NCI-H146 treated with DMSO at 0.1 percent for 48 hours (cell line): ENCODE results near the gene IL4R.
"Not testable (repeated sequence)": the region's sequence is repeated elsewhere in the genome, so short reads cannot be mapped to it uniquely, and the experiment has no call there.

Experiments used
- DNase-seq: peaks from one replicate; lab custom pipeline; 2025; ENCODE audit not compliant: unreplicated experiment; lab: John Stamatoyannopoulos, UW

The IL4R gene

DNA sequence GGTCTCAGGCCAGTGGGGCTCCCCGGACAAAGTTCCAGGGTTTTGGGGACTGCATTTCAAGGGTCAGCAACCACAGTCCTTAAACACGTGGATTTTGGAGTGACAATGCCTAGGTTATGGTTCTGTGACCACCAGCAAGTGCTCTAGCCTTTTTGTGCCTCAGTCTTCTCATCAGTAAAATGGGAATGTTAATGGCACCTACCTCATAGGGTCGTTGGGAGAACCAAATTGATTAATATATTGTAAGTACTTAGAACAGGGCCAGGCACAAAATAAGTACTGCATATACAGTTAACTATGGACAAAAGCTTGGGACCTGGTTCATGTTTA is 13.8 kb downstream of the IL4R start:
- DNase-seq = no peak

- DNase-seq = no peak
Observed at GRCh38 chr16:27328937-27329336, 15.2 kb downstream of the IL4R start.

- DNase-seq = not testable (repeated sequence)
Observed at GRCh38 chr16:27329376-27330079, 15.8 kb downstream of the IL4R start.

DNA sequence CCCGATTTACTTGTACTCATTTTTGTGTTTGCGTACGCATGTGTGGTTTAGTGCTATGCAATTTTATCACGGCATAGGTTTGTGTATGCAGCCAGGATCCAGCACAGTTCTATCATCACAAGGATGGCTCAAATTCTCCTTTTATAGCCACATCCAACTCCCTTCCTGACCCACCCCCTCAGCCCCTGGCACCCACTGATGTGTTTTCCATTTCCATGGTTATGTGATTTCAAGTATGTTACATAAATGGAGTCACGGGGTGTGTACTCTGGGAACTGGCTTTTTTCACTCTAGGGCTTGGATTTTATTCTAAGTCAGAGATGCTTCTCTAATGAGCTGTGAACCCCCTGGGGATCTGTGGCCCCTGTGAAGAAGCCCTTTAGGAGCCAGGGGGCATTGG is 16.8 kb downstream of the IL4R start:
- no peak for DNase-seq

- DNase-seq = no peak
Observed at GRCh38 chr16:27332105-27332504, 18.3 kb downstream of the IL4R start.

- DNase-seq = no peak
Observed at GRCh38 chr16:27333104-27333503, 19.3 kb downstream of the IL4R start.

- DNase-seq = no peak
Observed at GRCh38 chr16:27333549-27333948, 19.8 kb downstream of the IL4R start.

- no peak for DNase-seq
Observed at GRCh38 chr16:27334192-27334764, 20.5 kb downstream of the IL4R start.

GRCh38 chr16:27334838-27335237 is 21.1 kb downstream of the IL4R start:
- no peak for DNase-seq

GRCh38 chr16:27335349-27336053 is 21.7 kb downstream of the IL4R start:
- DNase-seq = no peak

GRCh38 chr16:27337024-27337423 is 23.2 kb downstream of the IL4R start:
- DNase-seq = no peak

DNA sequence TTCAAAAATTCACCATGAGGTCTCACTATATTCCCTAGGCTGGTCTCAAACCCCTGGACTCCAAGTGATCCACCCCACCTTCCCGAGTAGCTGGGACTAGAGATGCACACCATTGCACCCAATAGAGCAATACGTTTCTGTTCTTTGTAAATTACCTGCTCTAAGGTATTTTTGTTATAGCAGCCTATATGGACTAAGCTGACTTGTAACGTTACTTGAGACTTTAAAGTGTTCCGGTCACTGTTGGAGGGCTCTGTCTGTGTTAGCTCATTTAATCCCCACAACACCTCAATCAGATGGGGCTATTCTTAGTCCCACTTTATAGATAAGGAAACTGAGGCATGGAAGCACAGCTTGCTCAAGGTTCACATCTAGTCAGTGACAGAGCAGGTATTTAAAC is 25.4 kb downstream of the IL4R start:
- DNase-seq = no peak

DNA sequence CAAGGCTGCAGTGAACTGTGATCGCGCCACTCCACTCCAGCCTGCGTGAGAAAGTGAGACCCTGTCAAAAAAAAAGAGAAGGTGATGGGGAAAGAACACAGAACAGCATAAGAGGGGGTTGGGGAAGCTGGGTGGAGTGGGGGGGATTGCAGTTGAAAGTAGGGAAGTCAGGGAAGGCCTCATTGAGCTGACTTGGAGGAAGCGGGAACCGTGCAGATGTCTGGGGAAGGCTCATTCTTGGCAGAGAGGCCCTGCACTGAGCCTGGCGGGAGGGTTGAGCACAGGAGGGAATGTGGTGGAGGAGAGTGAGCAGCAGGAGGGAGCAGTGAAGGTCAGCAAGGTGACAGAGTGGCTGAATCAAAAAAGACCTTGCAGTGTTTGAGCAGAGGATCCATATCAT is 26.9 kb downstream of the IL4R start:
- no peak for DNase-seq

DNA sequence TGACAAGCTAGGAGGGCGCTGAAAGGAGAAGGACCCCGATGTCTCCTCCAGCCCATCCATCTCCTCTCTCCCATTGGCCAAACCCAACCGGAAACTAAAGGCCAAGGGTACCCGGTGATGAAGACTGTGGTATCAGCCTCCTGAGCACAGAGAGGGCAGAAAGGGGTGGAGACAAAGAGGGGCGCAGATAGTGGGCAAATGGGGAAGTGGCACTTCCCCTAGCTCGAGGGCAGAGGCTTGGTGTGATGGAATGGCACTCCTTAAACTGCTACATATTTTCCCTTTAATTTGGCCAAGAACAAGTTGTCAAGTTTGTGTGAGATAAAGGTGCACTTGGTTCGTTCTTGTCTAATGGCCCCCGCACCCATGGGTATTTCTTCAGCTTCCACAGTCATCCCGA is 27.8 kb downstream of the IL4R start:
- DNase-seq = no peak

DNA sequence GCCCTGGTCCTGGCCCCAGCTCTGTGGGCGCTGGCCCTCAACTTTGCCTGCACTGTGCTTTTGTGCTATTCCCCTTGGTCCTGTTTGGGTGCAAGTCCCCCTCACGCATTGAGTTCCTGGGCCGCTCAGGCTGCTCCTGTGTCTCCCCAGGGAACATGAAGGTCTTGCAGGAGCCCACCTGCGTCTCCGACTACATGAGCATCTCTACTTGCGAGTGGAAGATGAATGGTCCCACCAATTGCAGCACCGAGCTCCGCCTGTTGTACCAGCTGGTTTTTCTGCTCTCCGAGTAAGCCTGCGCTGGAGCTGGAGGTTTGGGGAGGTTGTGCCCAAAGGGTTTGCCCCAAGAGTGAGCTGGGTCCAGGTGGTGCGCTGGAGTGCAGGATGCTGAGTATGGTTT is 28.2 kb downstream of the IL4R start:
- no peak for DNase-seq

DNA sequence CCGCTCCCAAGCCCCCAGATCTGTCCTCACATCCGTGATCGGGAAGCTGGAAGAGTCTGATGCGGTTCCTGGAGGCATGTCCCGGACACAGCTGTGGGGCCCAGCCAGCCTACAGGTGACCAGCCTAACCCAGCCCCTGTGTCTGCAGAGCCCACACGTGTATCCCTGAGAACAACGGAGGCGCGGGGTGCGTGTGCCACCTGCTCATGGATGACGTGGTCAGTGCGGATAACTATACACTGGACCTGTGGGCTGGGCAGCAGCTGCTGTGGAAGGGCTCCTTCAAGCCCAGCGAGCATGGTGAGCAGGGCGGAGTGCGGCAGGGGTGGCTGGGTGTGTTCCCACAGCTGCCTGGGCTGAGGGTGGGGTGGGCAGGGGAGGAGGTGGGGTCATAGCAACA is 30.9 kb downstream of the IL4R start:
- no peak for DNase-seq

DNA sequence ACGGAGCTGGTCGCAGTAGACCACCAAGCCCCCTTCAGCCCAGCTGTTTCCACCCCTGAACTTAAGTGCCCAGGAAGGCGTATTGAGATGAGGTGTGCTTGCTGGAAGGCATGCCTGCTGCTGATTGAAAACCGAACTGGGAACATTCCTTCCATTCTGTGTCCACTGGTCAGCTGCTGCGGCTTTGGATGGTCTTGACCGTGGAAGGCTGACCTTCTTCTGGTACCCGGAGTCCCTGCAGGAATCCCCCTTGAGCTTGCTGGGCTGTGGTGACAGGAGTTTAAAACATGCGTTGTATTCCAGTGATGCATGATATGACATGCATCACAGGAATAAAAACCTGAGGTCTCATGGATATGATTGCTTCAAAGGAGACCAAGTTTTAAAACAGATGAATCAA is 31.4 kb downstream of the IL4R start:
- no peak for DNase-seq

DNA sequence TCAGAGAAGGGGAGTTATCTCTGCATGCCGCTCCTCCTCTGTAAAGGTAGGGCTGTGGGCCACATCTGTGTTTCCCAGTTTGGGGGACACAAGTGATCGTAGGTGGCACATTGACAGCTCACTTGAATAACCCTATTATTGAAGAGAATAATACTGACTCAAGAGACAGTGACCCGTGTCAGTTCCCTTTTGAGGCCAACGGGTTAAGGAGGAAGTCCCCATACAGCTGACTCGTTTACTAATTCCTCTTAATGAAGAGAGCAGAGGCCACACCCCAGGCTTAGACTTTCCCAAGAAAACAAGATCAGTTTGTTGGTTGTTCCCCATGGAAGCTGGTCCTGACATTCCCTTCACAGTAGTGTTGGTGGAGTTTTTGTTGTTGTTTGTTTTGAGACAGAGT is 33.0 kb downstream of the IL4R start:
- DNase-seq = no peak

- no peak for DNase-seq
Observed at GRCh38 chr16:27347930-27348685, 34.3 kb downstream of the IL4R start.

DNA sequence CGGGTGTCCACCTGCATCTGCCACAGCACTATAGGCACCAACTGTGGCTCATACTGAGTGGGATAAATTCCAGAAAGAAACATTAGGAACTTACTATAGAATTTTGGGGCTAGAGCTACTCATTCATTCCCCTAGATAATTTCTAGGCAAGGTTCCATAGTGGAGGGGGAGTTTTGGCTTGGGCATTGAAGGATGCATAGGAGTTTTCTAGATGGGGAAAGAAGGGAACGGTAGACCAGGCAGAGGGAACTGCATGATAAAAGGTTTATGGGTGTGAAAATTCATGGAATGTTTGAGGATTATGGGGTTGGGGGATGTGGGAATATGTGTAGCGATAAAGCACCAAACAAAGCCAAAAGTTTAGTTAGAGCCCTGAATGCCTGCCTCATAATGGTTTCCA is 35.5 kb downstream of the IL4R start:
- DNase-seq = no peak

GRCh38 chr16:27350006-27350405 is 36.2 kb downstream of the IL4R start:
- DNase-seq = no peak

DNA sequence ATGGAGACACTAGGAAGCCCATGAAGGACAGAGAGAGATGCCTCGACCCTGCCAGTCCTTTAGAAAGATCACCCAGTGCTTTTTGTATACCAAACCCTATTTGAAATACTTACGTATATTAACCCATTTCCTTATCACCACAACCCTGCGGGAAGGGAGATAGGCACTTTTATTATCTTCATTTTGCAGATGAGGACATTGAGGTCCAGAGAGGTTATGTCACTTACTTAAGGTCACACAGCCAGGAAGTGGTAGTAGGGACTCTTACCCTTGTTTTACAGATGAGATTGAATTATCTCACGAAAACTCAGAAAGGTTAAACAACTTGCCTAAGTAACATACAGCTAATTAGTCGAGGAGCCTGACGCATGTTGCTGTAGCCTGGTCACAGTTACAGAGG is 38.2 kb downstream of the IL4R start:
- no peak for DNase-seq
